ENCODE measurements around the gene SLX9.
"Not testable (repeated sequence)": the region's sequence is repeated elsewhere in the genome, so short reads cannot be mapped to it uniquely, and the experiment has no call there.

Gene SLX9

GRCh38 chr21:44965251-44966022, 25.6 kb downstream of the SLX9 start:
- peak; percentile 17 for DNase-seq

- no peak for DNase-seq
Measured at GRCh38 chr21:44966135-44967081, 26.6 kb downstream of the SLX9 start.

- DNase-seq, result no peak
Measured at GRCh38 chr21:44967082-44968047, 27.5 kb downstream of the SLX9 start.

GRCh38 chr21:44969066-44969670, 29.3 kb downstream of the SLX9 start:
- DNase-seq, result no peak

GRCh38 chr21:44969931-44970755, 30.3 kb downstream of the SLX9 start:
- DNase-seq, result no peak

GRCh38 chr21:44970766-44971671, 31.2 kb downstream of the SLX9 start:
- no peak for DNase-seq

- no peak for DNase-seq
Measured at GRCh38 chr21:44971672-44971995, 31.8 kb downstream of the SLX9 start.

GRCh38 chr21:44972301-44972814, 32.5 kb downstream of the SLX9 start:
- no peak for DNase-seq

GRCh38 chr21:44972821-44973220, 33.0 kb downstream of the SLX9 start:
- DNase-seq, result no peak

GRCh38 chr21:44973598-44973997, 33.8 kb downstream of the SLX9 start:
- DNase-seq, result no peak

- no peak for DNase-seq
Measured at GRCh38 chr21:44974676-44975075, 34.8 kb downstream of the SLX9 start.

GRCh38 chr21:44975720-44976555, 36.1 kb downstream of the SLX9 start:
- DNase-seq, result no peak

- DNase-seq, result not testable (repeated sequence)
Measured at GRCh38 chr21:44976556-44977393, 36.9 kb downstream of the SLX9 start.

- no peak for DNase-seq
Measured at GRCh38 chr21:44977616-44978340, 37.9 kb downstream of the SLX9 start.

GRCh38 chr21:44979687-44980561, 40.1 kb downstream of the SLX9 start:
- no peak for DNase-seq
